ENCODE results near the gene CUL9. TPM values are rescaled to one million over a fixed set of nuclear protein-coding genes. Genes with fewer than 3 reads are reported as not detected.

Gene CUL9
- polyA plus RNA-seq, 3 donors, result 2.9 to 68.8 (median 3.8) TPM

DNA sequence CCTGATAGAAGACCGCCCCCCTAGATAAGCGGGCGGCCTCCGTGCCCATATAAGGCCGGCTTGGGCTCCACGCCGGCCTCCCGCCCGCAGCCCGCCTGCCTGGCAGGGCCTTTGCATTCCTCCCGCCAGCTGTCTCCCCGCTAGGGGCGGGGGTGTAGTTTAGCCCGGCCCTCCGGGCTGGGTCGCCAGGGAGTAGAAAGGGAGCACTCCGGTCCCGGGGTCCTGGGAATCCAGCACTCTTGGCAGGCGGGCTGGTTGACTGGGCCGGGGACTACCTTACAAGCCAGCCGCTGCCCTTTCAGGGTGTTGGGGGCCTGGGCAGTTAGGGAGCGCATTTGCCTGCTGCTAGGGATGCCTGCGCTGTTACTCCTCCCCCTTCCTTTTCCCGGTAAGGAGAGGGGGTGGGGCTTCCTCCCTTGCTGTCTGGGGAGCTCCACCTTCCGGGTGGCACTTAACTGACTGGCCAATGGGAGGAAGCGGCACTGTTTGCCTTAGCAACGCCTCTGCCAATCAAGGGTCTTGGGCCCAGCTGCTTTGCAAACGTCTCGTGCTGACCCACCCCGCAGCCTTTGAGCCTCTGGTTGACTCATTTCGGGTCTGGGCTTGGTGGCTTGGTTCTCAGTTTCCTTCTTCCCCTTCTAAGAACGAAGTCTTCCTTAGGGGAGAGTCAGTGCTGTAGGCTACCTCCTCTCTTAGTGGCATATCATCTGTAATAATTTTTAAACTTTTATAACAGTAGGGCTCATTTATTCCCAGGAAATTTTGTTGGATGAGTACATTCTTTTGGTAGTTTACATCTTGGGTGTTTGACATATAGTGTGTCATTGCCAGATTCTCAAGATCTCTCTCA is 7.5 kb upstream of the CUL9 start:
- peak overlapping the region; percentile 70 for H2AFZ ChIP-seq (ENCODE audit: insufficient read depth, low read depth, low read length, poor library complexity, severe bottlenecking)
- intact Hi-C loops (cut with micrococcal nuclease), result loop anchor here (2.0 to 10.0 kb wide), 7 partner anchors 70 to 430 kb away; partner anchors contain the start of genes KLC4 (in 2 of the 2), MRPL2 (in 2 of the 2), POLR1C (in 2 of the 2) and YIPF3 (in 2 of the 2)
- peaks cover 43 to 49% of the 10 kb centered on the region in 2 donors for H3K4me1 ChIP-seq (ENCODE audit: control insufficient read depth in 1 of 2, insufficient read depth in 2 of 2, low read length in 2 of 2)

More for the DNA sequence above, 7.5 kb upstream of the CUL9 start:
- Mint-ChIP-seq H3K36me3 (peaks cover 44 to 55% of the 10 kb centered on the region in 2 donors), H3K27me3 (ENCODE audit: low read depth in 3 of 3) (peaks cover 0 to 5% (median 1%) of the 10 kb centered on the region in 3 donors), H3K9me3 (no peaks in the 10 kb centered on the region), H3K4me3 (peak overlapping the region; percentile 72 to 79), H3K4me1 (peaks cover 42% of the 10 kb centered on the region), H3K27ac (peak overlapping the region; percentile 91 to 96 (median 94))
- Histone ChIP-seq H3K4me2 (replicated peaks; ENCODE audit: extremely low read depth, low read length, poor library complexity, severe bottlenecking) (peak overlapping the region; percentile 98), H3K36me3 (replicated peaks in 1 of 2; ENCODE audit: control insufficient read depth in 1 of 2, insufficient read depth in 2 of 2, low read length in 2 of 2) (peaks cover 29 to 42% of the 10 kb centered on the region in 2 donors), H3K79me2 (ENCODE audit: insufficient read depth, low read length) (peaks cover 42% of the 10 kb centered on the region), H3K9me3 (replicated peaks in 1 of 2; ENCODE audit: control insufficient read depth in 1 of 2, insufficient read depth in 1 of 2, low read length in 2 of 2) (no peaks in the 10 kb centered on the region), H4K20me1 (ENCODE audit: insufficient read depth, low read length) (peaks cover 40% of the 10 kb centered on the region), H3K27ac (ENCODE audit: low read depth in 1 of 2, low read length in 2 of 2) (peak overlapping the region; percentile 54 to 91), H3K27me3 (ENCODE audit: control insufficient read depth in 2 of 2, insufficient read depth in 2 of 2, low read length in 2 of 2) (no peaks in the 10 kb centered on the region), H3K4me3 (replicated peaks in 1 of 3; ENCODE audit: low read depth in 2 of 3, low read length in 3 of 3) (peak overlapping the region; percentile 36 to 91 (median 39)), H3K9ac (ENCODE audit: insufficient read depth, low read length, poor library complexity, severe bottlenecking) (peak overlapping the region; percentile 52)
- peak; percentile 16 for TF ChIP-seq CTCF (IDR thresholded peaks at IDR 0.05)
- peak; percentile 99 to 100 (median 100) for DNase-seq
- 2% methylated on average over 24 of the region's 32 CpGs for WGBS (ENCODE audit: insufficient coverage)

Data from CD14-positive monocyte (primary cell).